ENCODE measurements around the gene LGALS3BP.

Gene LGALS3BP

DNA sequence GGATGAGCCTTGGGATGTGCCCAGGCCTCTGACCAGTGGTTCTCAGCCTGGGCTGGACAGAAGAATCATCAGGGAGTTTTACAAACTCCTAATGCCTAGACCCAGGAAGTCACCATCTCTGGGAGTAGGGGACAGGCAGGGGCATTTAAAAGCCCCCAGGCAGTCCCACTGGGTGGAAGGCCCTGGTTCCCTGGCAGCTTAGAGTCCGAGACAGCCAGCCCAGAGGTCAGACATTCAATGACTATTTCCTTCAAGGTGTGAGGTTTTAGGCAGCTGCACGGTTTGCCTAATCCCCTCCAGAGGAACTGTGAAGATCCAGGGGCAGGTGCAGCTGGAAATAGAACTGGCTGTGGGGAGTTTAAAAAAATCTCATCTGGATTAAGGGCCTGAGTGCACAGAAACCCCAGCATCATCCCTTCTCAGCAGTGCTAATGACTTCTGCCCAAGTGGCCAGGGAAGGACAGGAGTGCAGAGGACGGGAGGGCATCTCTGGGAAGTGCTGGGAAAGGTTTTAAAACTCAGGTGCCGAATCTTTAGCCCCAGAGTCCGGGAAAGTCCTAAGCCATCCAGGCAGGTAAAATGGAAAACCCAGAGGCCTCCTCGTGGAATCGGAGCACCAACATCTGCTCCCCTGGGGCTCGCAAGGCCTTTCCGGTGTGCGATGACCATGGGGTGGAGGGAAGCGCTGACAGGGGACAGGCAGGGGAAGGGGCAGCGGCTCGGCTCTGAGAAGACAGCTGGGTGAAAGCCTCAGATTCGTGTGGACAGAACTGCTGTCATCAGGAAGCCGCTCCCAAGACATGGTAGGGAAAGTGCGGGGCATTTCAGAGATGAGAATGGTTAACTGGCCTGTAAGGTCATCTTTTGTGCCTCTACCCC, 1.5 kb upstream of the LGALS3BP start:
- no peak for DNase-seq (ENCODE audit: low spot score)

DNA sequence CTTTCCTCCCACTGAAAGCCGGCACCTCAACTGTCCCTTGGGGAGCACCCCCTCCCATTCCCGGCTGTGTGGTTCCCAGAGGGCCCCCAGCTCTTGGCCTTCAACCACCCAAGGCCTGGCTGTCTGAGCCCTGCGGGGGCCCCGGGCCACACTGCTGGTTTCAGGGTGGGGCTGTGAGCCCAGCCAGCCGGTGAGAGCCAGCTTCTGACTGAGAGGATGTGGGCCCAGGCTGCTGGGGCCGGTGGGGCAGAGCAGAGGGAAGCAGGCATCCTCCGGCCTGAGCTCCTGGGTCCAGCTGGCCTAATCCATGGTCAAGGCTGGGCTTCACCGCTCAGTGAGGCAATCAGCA, 875 bp upstream of the LGALS3BP start:
- no peak for DNase-seq (ENCODE audit: low spot score)

DNA sequence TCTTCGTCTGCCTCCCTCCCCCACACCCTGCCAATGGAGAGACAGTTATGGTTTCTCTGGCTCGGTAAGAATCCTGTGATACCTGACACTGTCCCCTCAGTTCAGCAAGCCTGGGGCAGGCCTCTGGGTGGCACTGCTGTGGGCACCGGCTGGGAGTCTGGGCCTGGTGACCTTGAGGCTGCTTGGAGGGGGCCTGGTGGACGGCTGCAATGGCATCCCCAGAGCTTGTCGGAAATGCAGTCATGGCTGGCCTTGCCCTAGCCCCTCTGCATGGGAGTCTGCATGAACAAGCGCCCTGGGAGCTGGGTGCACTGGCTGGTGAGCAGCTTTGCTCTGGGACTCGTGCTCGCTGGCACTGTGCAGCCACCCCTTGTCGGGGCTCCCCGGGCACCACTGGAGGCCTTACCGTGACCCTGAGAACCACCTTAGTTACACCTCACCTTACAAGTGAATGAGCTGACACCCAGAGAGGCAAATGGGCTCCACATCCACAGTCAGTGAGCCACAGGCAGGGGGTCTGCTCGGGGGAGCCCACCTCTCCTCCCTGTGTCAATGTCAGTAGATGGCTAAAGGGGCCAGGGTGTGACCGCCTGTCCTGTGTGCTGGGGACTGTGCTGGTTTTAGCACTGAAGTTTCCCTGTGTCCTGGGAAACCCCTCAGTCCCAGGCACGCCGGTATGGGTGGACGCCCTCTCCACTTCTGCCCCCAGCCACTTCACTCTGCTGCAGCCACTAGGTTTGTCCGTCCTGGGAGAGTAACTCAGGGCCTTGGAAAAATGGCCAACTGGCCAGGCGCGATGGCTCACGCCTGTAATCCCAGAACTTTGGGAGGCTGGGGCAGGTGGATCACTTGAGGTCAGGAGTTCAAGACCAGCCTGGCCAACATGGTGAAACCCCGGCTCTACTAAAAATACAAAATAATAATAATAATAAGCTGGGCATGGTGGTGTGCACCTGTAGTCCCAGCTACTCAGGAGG, 1.4 kb downstream of the LGALS3BP start:
- DNase-seq (ENCODE audit: low spot score) = no peak

DNA sequence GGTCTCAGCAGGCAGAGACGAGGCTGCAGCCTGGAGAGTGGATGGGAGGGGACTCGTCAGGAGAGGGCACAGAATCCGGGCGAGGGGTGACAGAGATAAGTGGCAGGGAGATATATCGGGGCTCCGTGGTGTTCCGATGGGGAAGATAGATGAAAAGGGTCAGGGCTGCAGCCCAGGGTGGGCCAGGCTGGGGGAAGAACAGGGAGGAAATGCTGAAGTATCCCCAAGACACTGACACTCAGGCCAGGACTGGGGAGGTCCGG, 2.1 kb downstream of the LGALS3BP start:
- DNase-seq (ENCODE audit: low spot score) = no peak

DNA sequence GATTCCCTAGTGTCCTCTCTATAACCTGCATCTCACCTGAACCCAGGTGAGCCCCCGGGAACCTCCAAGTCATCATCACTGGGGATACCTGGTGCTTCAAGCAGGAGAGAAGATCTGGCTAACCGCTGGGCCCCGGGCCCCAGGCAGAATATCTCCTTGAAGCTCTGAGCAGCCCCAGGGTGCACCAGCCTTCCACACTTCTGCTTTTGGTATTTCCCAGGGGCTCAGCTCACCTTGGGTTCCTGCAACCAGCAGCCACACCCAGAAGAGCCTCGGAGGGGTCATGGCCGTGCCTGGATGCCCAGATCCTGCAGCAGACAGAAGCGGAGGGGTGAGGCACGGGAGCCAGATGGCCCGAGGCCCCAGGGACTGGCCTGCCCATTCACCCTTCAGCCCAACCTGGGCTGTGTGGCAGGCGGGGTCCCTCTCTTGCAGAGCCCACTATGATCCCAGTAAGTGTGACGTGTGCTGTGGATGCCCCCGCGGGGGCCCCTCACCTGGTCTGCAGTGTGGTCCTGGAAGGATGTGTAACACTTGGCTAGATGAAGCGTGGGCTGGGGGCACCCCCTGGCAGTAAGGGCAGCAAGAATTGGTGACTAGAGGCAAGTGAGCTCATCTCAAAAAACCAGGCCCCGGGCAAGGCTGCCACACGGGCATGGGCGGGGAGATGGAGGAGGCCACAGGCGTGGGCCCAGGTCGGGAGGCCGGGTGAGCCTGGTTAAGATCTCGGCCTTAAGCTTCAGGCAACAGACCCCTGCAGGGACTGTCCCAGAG, 2.6 kb downstream of the LGALS3BP start:
- no peak for DNase-seq (ENCODE audit: low spot score)

DNA sequence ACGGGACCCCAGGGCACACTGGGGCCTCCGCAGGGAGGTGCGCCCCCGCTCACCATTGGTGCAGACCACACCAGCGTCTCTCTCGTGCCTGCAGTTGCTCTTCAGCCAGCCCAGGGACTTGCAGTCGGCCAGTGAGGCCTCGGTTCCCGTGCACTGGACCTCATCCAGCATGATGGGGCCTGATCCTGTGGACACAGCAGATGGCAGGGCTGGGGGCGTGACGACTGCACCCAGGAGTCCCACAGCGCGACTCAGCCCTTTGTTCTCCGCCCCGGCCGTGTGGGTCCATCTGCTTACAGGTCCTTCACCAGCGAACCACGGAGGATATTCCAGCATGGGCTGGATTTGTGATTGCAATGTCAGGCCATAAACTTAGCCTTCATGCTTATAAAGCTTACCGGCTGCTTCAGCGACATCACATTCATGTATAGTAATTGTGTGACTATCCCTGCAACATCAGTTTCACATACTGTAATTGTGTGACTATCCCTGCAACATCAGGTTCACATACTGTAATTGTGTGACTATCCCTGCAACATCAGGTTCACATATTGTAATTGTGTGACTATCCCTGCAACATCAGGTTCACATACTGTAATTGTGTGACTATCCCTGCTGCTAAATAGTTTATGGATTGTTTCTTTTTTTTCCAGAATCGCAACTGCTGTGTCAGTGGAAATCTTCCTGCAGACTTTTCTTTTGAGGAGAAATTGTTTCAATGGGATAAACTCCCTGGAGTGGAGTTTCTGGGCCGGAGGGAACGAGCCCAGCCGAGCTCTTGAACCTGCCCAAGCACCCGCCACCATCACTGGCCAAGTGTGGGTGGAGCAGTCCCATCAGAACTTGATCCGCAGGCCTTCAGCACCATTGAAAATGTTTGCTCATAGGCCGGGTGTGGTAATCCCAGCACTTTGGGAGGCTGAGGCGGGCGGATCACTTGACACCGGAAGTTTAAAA, 4.8 kb downstream of the LGALS3BP start:
- DNase-seq (ENCODE audit: low spot score) = peak; percentile 87

DNA sequence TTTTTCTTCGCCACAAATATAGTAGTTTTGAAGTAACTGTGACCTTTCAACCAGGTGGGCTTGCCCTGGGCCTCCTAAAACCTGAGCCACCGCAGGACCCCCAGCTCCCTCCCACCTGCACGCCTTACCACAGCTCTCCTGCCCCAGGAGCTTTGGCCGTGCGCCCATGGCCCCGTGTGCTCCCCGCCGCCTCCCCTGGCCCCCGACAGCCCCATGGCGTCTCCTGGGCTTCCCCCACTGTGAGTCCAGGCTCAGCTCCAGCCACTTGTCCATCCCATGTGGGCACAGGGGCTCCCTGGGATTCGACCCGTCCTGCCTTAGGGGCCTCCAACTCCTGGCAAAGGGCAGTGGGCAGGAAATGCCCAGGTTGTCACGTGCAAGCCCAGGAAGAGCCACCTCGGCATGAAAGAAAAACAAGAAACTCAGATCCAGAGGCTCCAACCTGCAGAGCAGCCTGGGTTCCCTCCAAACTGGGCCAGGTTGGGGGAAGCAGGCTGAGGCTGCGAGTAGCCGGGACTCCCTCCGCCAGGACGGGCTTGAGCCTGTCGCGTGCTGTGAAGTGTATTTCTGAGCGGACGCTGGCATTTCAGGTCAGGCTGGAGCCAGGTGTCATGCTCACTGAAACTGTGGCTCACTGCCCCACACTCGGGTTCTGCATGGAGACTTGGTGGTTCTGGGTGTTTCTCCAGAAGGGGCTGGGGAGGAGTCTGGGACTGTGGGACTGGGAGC, 5.8 kb downstream of the LGALS3BP start:
- no peak for DNase-seq (ENCODE audit: low spot score)

DNA sequence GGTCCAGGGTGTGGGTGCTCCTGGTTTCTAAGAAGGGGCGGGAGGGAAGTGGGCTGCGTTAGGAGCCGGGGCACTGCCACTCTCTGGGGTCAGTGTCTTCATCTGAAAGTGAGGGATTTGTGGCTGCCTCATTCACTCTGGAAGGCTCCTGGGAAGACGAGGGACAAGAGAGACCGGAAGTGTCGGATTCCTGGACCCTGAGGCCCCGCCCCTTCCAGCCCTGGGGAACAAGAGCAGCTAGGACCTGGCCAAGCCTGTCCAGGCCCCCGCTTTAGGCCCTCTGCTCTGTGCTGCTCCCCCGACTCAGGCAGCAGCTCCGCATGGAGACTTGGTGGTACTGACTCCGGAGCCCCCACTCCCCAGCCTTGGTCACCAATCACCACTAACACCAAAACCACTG, 6.5 kb downstream of the LGALS3BP start:
- no peak for DNase-seq (ENCODE audit: low spot score)

DNA sequence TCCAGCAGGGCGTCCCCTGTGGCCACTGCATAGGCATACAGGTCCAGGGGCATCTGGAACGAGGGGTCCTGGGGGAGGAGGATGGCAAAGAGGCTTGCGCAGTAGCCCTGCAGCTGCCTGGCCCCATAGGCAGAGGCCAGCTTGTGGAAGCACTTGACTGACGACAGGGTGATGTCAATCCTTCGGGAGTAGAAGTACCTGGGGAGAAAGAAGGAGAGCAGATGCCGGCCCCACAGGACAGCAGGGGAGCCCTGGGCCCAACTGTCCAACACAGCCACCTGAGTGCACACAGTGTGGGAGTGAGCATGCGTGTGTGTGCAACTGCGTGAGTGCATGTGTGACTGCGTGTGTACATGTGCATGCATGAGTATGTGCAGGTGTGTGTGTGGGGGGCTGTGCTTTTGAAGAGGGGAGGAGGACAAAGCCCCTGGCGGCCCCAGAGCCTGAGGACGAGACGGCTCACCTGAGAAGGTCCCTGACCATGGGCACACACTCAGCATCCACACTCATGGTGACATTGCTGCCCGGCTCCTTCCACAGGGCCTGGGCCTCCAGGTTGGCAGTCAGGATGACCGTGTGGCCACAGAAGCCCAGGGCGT, 7.1 kb downstream of the LGALS3BP start:
- DNase-seq (ENCODE audit: low spot score) = no peak

DNA sequence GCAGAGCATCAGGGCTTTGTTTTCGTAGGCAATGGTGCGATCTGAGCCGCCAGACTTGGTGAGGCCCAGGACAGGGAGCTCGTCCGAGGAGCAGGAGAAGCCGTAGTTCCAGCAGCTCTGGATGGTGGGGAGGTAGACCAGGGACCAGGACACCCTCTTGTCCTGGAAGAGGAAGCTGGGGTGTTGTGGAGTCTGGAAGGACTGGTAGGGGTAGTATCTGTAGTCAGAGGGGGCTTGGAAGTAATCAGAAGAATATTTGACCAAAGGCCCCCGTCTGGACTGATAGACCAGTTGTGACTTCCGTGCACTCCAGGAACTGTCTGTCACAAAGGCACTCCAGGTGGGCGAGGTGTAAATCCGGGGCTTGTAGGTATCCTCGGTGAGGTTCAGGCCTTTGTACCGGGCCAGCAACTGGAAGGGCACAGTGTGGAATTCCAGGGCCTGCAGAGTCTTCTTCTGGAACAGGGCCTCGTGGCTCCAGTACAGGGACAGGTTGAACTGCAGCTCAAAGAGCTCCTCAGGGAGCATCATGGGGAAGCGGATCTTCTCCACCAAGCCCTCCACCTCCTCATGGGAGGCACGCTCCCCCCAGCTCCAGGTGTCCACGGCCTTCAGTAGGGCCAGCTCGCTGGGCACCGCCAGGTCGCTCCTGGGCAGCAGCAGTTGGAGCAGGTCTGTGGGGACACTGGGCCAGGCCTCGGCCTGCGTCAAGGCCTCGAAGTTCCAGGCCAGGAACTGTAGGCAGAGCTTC, 7.8 kb downstream of the LGALS3BP start:
- no peak for DNase-seq (ENCODE audit: low spot score)

DNA sequence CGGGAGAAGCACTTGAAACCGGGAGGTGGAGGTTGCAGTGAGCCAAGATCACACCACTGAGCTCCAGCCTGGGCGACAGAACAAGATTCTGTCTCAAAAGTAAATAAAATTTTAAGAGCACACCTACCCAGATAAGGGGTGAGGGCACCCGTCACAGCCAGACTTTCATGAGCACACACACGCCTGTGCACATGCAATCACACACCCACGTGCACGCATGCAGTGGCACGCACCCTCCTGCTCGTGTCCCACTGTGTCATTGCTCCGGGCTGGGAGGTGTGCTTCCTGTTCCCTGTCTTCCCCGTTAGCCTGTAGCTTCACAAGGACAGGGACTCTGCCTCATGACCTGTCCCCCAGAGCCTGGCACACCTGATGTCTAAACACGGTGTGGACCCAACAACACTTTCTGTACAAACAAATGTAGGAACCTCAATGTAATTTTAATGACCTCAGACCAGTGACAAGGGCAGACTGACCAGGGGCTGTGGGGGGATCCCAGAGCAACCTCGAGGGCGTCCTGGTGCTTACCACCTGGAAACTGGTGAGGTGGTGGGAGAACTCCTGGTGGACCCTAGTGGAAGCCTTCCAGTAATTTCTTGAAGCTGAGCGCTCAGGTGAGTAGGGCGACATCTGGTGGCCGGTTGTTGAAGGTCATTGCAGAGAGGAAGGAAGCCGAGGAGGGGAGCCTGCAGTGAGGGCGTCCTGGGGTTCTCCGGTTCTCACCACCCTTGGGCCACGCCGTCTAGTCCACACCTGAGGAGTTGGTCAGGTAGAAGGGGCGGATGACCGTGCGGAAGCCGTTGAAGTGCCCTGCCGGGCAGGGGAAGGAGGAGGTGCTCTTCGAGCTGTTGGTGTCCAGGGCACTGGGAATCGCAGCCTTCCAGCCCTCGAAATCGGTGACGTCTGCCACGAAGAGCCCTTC, 8.6 kb downstream of the LGALS3BP start:
- peak; percentile 87 for DNase-seq (ENCODE audit: low spot score)

DNA sequence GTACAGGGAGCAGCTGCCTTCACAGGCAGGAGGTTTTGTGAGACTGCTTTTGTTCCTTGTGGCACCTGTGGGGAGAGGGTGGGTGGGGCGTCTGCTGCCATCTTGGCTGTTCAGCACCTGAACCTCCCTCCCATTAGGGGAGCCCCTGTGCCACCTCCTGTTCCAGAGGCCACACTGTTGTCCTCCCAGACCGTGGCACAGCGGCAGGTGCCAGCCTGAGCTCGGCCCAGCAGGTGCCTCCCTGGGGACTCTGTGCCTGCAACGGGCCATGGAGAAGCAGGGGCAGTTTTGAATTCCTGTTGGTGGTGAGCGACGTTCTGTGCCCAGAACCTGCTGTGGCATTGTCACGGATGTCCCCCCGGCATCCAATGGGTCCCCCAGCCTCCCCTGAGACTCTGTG, 9.9 kb downstream of the LGALS3BP start:
- DNase-seq (ENCODE audit: low spot score) = no peak

DNA sequence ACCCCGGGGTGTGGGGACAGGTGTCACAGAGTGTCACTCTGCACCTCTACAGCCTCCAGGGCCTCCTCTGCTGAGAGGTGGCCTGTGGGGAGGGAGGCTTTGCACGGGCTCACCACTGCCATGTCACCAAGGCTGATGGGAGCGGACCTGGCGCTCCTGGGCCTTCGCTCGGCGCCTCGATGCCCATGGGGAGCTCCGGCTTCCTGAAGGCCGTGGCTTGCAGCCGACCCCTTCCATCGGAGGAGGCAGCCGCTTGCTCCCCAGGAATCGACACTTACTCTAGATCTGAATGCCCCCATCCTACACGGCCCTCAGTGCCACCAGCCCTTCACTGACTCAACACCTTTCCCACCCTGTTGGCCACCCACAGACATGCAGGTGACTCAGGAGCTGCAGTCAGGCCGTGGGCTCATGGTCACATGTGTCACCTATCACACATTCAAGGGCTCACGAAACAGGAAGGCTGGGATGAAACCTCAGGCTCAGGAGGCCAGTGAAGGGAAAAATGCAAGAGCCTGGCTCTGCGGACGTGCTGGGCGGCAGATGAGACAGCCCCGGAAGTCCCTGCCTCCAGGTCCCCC, 11.9 kb downstream of the LGALS3BP start:
- no peak for DNase-seq (ENCODE audit: low spot score)

DNA sequence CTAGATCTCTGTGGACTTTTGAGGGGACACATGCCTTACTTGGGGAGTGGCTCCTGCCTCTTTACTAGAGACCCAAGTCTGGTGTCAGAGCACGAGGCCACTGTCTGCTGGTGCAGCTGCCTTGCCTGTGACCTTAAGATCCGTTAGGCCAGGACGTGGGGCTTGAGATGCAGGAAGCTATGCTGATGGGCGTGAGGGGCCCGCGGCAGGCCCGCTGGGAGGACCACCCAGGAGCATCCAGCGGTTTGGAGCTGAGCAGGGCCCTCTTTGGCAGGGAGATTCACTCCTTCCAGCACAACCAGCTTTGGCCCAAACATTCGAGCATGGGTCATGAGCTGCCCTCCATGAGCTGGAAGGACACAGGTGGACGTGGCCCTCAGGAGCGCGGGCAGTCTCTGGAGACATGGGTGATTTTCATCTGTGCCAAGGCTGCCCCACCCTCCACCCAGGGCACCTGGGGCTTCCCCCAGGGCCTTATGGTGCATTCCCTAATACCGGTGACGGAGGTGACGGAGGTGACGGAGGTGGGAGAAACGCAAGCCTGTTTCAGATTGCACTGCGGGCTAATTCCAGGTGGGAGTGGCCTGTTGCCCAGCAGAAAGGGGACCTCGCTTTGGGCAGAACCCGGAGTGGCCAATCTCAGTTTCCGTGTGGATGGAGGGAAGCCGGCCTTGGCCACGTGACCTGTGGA, 12.7 kb downstream of the LGALS3BP start:
- DNase-seq (ENCODE audit: low spot score) = no peak

DNA sequence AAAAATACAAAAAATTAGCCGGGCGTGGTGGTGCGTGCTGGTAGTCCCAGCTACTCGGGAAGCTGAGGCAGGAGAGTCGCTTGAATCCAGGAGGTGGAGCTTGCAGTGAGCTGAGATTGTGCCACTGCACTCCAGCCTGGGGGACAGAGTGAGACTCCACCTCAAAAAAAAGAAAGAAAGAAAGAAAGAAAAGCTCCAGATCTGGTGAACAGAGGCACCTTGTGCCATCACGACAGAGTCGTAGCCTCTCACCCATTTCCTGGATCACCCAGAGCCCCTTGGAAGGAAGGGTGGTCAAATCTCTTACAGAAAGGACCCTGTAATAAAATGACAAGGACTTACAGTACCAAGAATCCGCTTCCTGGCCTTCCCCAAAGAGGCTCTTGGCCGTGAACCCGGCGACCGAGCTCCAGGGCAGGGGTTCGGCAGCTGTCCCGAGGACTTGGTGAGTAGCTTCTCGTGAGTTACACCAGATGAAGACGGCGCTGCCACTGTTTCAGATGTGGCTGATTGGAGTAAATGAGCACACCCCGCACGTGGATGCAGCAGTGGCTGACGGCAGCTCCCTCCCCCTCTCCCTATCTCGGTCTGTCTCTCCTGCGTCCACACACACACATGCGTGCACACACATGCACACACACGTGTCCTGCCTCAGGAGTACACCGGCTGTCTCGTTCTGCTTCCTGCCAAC, 13.5 kb downstream of the LGALS3BP start:
- no peak for DNase-seq (ENCODE audit: low spot score)

DNA sequence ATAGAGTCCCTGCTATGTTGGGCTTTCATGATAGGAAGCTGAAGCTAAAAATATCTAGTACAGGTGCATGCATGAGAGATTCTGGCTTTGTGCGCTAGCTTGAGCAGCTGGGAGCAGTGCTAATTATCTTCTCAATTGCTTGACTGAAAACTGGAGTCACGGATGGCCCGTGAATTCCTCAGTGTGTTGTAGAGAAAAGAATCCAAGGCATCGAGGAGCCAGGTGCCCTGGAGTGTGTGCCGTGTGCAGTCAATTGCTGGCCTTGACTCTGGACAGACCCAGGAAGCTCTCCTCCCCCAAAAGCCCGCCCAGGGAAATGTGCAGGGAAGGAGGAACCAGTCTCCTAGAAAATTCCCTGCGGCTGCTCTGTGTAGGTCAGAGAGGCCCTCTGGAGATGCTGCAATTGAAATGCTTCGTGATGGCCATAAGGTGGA, 14.2 kb downstream of the LGALS3BP start:
- no peak for DNase-seq (ENCODE audit: low spot score)

DNA sequence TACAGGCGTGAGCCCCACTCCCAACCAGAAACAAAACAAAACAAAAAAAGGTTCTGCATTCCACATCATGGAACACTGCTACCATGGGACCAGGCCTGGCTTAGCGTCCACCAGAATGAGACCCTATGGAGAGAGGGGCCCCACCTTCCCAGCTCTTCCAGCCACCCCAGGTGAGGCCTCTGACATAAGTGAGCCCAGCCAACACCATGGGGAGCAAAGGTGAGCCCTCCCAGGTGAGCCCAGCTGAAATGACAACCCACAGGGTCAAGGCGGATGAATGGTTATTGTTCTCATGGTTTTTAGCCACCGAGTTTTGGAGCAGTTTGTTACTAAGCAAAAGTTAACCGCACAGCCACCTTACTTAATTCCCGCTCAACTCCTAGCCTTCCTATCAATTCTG, 16.3 kb downstream of the LGALS3BP start:
- no peak for DNase-seq (ENCODE audit: low spot score)

Measured in GM03348 (cell line).